Keratinocyte (primary cell): ENCODE data around the gene TMED7. TPM values are rescaled to one million over a fixed set of nuclear protein-coding genes. Genes with fewer than 3 reads are reported as not detected.
"Not testable (repeated sequence)": the region's sequence is repeated elsewhere in the genome, so short reads cannot be mapped to it uniquely, and the experiment has no call there.

Experiments used
- DNase-seq: peaks from one replicate; pipeline ENCODE4 v3.0.0-alpha.2; 2011; ENCODE audit warnings: low read depth, missing footprints, low spot score
- FAIRE-seq: peaks from 2 replicates; lab custom pipeline; 2011; peaks lifted over from hg19 to GRCh38; lab: Jason Lieb, UNC
- H2AFZ ChIP-seq: 2 replicates; pipeline ENCODE4 v1.6.0; 2012; ENCODE audit warnings: low read length, control low read depth, inconsistent platforms; ENCODE audit not compliant: control insufficient read depth
- H3K27ac ChIP-seq: 2 replicates; pipeline ENCODE4 v1.5.1; 2011; ENCODE audit warnings: low read length; ENCODE audit not compliant: control insufficient read depth, insufficient read depth
- H3K27me3 ChIP-seq: 3 replicates; pipeline ENCODE4 v1.6.0; 2011; ENCODE audit warnings: low read length; ENCODE audit not compliant: control insufficient read depth, insufficient read depth; ENCODE audit errors: extremely low read depth
- H3K36me3 ChIP-seq, 2 experiments: 2 replicates in 1 of 2; 3 replicates in 1 of 2; pipeline ENCODE4 v1.5.1; 2011; ENCODE audit warnings: low read length in 2 of 2, mild to moderate bottlenecking in 1 of 2; ENCODE audit not compliant: control insufficient read depth in 2 of 2, insufficient read depth in 2 of 2; ENCODE audit errors: extremely low read depth in 1 of 2
- H3K4me1 ChIP-seq: 3 replicates; pipeline ENCODE4 v1.5.1; 2011; ENCODE audit warnings: low read length; ENCODE audit not compliant: control insufficient read depth, insufficient read depth; ENCODE audit errors: extremely low read depth
- H3K4me2 ChIP-seq: 3 replicates; pipeline ENCODE4 v1.6.0; 2011; ENCODE audit warnings: low read depth, low read length; ENCODE audit not compliant: control insufficient read depth, insufficient read depth; ENCODE audit errors: extremely low read depth
- H3K4me3 ChIP-seq, 3 experiments: fragments of 200-600 bp in 1 of 3; sonication (generic) in 1 of 3; 2 replicates in 2 of 3; 3 replicates in 1 of 3; pipeline ENCODE4 v1.5.1; 2011 to 2016; ENCODE audit warnings: low read length in 3 of 3, mild to moderate bottlenecking in 3 of 3, control low read depth in 2 of 3, inconsistent platforms in 1 of 3, low read depth in 1 of 3, mixed read lengths in 1 of 3, mixed run types in 1 of 3, moderate library complexity in 1 of 3; ENCODE audit not compliant: control insufficient read depth in 2 of 3, insufficient read depth in 2 of 3; ENCODE audit errors: extremely low read depth in 1 of 3
- H3K79me2 ChIP-seq: 2 replicates; pipeline ENCODE4 v1.6.0; 2012; ENCODE audit warnings: low read length; ENCODE audit not compliant: control insufficient read depth, insufficient read depth
- H3K9ac ChIP-seq: 3 replicates; pipeline ENCODE4 v1.6.0; 2011; ENCODE audit warnings: low read length; ENCODE audit not compliant: control insufficient read depth, insufficient read depth; ENCODE audit errors: extremely low read depth
- H3K9me1 ChIP-seq: 3 replicates; pipeline ENCODE4 v1.6.0; 2011; ENCODE audit warnings: low read length; ENCODE audit not compliant: control insufficient read depth, insufficient read depth; ENCODE audit errors: extremely low read depth
- H3K9me3 ChIP-seq: 2 replicates; pipeline ENCODE4 v1.5.1; 2012; ENCODE audit warnings: low read depth, low read length; ENCODE audit not compliant: control insufficient read depth
- H4K20me1 ChIP-seq: 3 replicates; pipeline ENCODE4 v1.6.0; 2011; ENCODE audit warnings: low read length; ENCODE audit not compliant: control insufficient read depth, insufficient read depth; ENCODE audit errors: extremely low read depth
- EZH2 ChIP-seq: IDR thresholded peaks from one replicate; pipeline ENCODE4 v1.6.1; 2012; ENCODE audit warnings: inconsistent platforms, mild to moderate bottlenecking, low read length, moderate library complexity
- dilution Hi-C: fragments of 300-500 bp; cut with MboI; formaldehyde crosslinking; loops from one replicate; pipeline ENCODE4 v1.7.0; 2020; ENCODE audit warnings: low sequenced_read_pairs; ENCODE audit not compliant: extremely low pct_ligation_motif_present
- polyA minus RNA-seq, 3 experiments: library from RNA; depleted of rRNA, polyadenylated mRNA; stranded (reverse); fragments of >200 nt; gene quantifications; 1 replicate in 1 of 3; 2 replicates in 1 of 3; 3 replicates in 1 of 3; pipeline ENCODE4 v1.2.3, GENCODE V29; 2011
- polyA plus RNA-seq, 5 experiments: library from polyadenylated mRNA; depleted of rRNA in 3 of 5; stranded (reverse) in 3 of 5; stranded (forward) in 1 of 5; unstranded in 1 of 5; fragments of >200 nt; gene quantifications; 1 replicate in 1 of 5; 2 replicates in 3 of 5; 3 replicates in 1 of 5; pipeline versions ENCODE4 v1.2.1 to v1.2.3, GENCODE V29; 2011 to 2012; ENCODE audit warnings: missing spikeins in 2 of 5, low read depth in 1 of 5, low replicate concordance in 1 of 5
- TF ChIP-seq, protein P1 (sequence below), 3 experiments: IDR thresholded peaks in 1 of 3; conservative IDR thresholded peaks in 1 of 3; optimal IDR thresholded peaks in 1 of 3; 2 replicates in 2 of 3; 3 replicates in 1 of 3; pipeline versions ENCODE3 to v1.5.1; 2011; ENCODE audit warnings: low read length in 3 of 3, mild to moderate bottlenecking in 3 of 3, moderate library complexity in 2 of 3, control low read depth in 1 of 3, inconsistent platforms in 1 of 3; ENCODE audit not compliant: insufficient read depth in 2 of 3; ENCODE audit errors: extremely low read depth in 1 of 3

The TMED7 gene
- polyA plus RNA-seq, result 38.2 to 77.9 TPM (median 58.8 TPM) in 3 replicates
- 7.3 TPM for polyA plus RNA-seq (2011; ENCODE audit: low read depth)
- polyA plus RNA-seq (2011; cell fraction: cytosol; rRNA removed), result 33.0 and 45.2 TPM in 2 replicates
- 55.0 and 55.1 TPM in 2 replicates for polyA plus RNA-seq (2011; cell fraction: nucleus; rRNA removed)
- 16.3 and 54.2 TPM in 2 replicates for polyA plus RNA-seq (2012; ENCODE audit: low replicate concordance)
- polyA minus RNA-seq, result 13.9 to 80.3 TPM (median 39.7 TPM) in 3 replicates
- 46.0 TPM for polyA minus RNA-seq (2011; cell fraction: cytosol; rRNA and poly(A)+ RNA removed)
- 58.1 and 84.2 TPM in 2 replicates for polyA minus RNA-seq (2011; cell fraction: nucleus; rRNA and poly(A)+ RNA removed)

DNA sequence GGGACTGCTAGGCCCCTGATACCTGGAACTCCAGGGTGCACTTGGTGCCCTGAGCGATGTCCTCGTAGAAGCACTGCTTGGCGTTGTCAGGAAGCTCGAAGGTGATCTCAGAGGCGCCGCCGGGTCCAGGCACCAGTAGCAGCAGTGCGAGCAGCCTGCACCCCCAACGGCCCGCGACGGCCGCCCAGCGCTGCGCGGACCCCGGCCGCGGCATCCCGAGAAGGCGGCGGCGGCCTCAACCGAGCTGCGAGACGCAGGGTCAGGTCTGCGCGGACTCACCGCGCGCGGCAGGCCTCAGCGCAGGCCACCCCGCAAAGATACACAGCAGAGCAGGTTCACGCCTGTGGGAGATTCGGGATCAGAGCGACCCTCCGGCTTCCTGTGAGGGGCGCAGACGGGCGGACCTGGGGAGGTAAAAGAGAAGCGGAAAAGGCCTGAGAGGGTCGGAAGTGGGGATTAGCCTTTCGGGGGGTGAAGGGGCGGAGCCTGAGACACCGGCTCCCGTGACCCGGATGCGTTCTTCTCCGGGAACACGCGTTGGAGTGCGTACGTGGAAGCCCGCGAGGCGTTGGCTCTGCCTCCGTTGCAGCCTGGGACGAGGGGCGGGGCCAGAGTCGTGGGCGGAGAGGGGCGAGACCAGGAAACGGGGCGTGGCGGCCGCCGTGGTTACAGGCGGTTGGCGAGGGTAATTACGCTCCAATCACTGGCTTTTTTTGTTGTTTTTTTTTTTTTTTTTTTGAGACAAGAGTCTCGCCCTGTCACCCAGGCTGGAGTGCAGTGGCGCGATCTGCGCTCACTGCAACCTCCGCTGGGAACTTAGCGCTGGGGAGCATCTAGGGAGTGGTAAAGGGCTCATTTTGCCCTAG is at the start of gene TMED7:
Gene TMED7, minus strand, starts transcription at position 458 of the 866 bp plus-strand sequence. Its CDS starts 244 bp downstream, at position 214.
- TF ChIP-seq, protein P1, sequence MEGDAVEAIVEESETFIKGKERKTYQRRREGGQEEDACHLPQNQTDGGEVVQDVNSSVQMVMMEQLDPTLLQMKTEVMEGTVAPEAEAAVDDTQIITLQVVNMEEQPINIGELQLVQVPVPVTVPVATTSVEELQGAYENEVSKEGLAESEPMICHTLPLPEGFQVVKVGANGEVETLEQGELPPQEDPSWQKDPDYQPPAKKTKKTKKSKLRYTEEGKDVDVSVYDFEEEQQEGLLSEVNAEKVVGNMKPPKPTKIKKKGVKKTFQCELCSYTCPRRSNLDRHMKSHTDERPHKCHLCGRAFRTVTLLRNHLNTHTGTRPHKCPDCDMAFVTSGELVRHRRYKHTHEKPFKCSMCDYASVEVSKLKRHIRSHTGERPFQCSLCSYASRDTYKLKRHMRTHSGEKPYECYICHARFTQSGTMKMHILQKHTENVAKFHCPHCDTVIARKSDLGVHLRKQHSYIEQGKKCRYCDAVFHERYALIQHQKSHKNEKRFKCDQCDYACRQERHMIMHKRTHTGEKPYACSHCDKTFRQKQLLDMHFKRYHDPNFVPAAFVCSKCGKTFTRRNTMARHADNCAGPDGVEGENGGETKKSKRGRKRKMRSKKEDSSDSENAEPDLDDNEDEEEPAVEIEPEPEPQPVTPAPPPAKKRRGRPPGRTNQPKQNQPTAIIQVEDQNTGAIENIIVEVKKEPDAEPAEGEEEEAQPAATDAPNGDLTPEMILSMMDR (optimal IDR thresholded peaks at IDR 0.05 in 1 of 3, IDR thresholded peaks at IDR 0.05 in 1 of 3, conservative IDR thresholded peaks at IDR 0.05 in 1 of 3; ENCODE audit: extremely low read depth in 1 of 3, insufficient read depth in 2 of 3, low read length in 3 of 3), result no peak
- no peak for TF ChIP-seq EZH2
- peak; percentile 86 for FAIRE-seq
- Histone ChIP-seq H3K36me3 (peaks cover 0 to 1% of the 10 kb centered on the region in 2 experiments), H3K9me3 (no peaks in the 10 kb centered on the region), H4K20me1 (peaks cover 8% of the 10 kb centered on the region), H3K79me2 (peaks cover 51% of the 10 kb centered on the region), H3K4me2 (peak within 1 kb of the TSS; percentile 96), H3K4me1 (peaks cover 9% of the 10 kb centered on the region), H3K27ac (peak within 1 kb of the TSS; percentile 88), H3K9ac (peak within 1 kb of the TSS; percentile 95), H3K4me3 (peak within 1 kb of the TSS; percentile 75 to 95 (median 79)), H2AFZ (peak within 1 kb of the TSS; percentile 91), H3K9me1 (no peaks in the 10 kb centered on the region), H3K27me3 (no peaks in the 10 kb centered on the region)
- peak; percentile 59 for DNase-seq
- dilution Hi-C loops, result no loop called here

GRCh38 chr5:115674782-115675181 is 48.9 kb upstream of the TMED7 start:
- H2AFZ ChIP-seq, H3K79me2 ChIP-seq, H4K20me1 ChIP-seq, H3K9ac ChIP-seq, H3K36me3 ChIP-seq, dilution Hi-C loops, H3K4me2 ChIP-seq, H3K9me1 ChIP-seq, H3K27ac ChIP-seq, H3K9me3 ChIP-seq, DNase-seq, H3K27me3 ChIP-seq, H3K4me1 ChIP-seq, H3K4me3 ChIP-seq, FAIRE-seq: not testable (repeated sequence)
